ENCODE measurements around the gene SAMD10. TPM values are rescaled to one million over a fixed set of nuclear protein-coding genes. Genes with fewer than 3 reads are reported as not detected.

Gene SAMD10
- total and polyA plus RNA-seq, 4 donors: 2.3 to 6.8 (median 5.6) TPM

DNA sequence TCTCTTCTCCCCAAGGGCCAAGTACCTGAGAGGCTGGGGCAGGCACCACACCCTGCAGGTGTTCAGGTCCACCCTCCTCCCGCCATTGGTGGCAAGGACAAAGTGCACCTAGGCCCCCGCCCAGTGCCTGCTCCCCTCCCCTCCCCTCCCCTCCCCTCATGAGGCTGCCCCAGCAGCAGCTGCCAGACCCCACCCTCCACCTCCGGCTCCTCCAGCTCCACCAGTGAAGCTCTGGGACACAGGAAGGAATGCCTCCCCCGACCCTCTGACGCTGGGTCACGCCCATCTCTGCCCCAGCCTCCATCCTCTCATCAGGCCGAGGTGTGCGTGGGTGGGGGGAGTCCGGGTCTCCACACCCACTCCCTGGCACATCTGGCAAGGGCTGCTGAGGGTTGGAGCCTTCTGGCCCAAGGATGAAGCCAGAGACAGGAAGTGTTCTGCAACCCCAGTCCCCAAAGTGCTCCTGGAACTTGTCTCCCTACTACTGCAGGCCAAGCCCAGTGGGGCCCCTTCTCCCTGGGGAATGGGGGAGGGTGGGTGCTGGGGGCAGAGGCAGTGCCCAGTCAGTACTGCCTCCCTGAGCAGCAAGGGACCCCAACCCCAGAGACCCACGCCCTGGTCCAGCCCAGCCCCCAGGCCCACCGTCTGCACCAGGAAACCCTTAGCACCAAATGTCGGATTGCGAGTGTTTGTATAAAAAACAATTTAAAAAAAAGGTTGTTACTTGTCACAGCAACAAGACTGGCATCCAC, 21.6 kb downstream of the SAMD10 start:
- H3K4me1 ChIP-seq (ENCODE audit: control insufficient read depth in 5 of 5, insufficient read depth in 5 of 5, low read length in 5 of 5): peaks cover 0 to 26% (median 16%) of the 10 kb centered on the region in 5 donors
- TF ChIP-seq, protein P1, sequence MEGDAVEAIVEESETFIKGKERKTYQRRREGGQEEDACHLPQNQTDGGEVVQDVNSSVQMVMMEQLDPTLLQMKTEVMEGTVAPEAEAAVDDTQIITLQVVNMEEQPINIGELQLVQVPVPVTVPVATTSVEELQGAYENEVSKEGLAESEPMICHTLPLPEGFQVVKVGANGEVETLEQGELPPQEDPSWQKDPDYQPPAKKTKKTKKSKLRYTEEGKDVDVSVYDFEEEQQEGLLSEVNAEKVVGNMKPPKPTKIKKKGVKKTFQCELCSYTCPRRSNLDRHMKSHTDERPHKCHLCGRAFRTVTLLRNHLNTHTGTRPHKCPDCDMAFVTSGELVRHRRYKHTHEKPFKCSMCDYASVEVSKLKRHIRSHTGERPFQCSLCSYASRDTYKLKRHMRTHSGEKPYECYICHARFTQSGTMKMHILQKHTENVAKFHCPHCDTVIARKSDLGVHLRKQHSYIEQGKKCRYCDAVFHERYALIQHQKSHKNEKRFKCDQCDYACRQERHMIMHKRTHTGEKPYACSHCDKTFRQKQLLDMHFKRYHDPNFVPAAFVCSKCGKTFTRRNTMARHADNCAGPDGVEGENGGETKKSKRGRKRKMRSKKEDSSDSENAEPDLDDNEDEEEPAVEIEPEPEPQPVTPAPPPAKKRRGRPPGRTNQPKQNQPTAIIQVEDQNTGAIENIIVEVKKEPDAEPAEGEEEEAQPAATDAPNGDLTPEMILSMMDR (IDR thresholded peaks at IDR 0.05; ENCODE audit: control extremely low read depth, extremely low read depth): no peak
- H3K36me3 ChIP-seq (ENCODE audit: control insufficient read depth in 4 of 4, insufficient read depth in 4 of 4, low read length in 4 of 4): peaks cover 0 to 33% (median 16%) of the 10 kb centered on the region in 4 donors
- no peak overlapping the region for H3K4me3 ChIP-seq
- no peak overlapping the region for H3K9ac ChIP-seq (ENCODE audit: insufficient read depth in 1 of 2, low read length in 2 of 2)
- no peak for ATAC-seq (ENCODE audit: insufficient read depth, low FRiP score)
- peak in 1 of 3 donors; percentile 38 for DNase-seq
- 46 to 58% methylated on average over 11 to 13 of the region's 13 CpGs for WGBS, 2 donors
- H3K27me3 ChIP-seq (ENCODE audit: control insufficient read depth in 3 of 3, insufficient read depth in 3 of 3, low read length in 2 of 3): no peaks in the 10 kb centered on the region
- no peaks in the 10 kb centered on the region for H3K9me3 ChIP-seq (ENCODE audit: control insufficient read depth in 4 of 4, insufficient read depth in 3 of 4, low read length in 3 of 4)
- peak overlapping the region; percentile 17 to 65 for H3K27ac ChIP-seq (ENCODE audit: low read depth in 1 of 2, low read length in 1 of 2)

DNA sequence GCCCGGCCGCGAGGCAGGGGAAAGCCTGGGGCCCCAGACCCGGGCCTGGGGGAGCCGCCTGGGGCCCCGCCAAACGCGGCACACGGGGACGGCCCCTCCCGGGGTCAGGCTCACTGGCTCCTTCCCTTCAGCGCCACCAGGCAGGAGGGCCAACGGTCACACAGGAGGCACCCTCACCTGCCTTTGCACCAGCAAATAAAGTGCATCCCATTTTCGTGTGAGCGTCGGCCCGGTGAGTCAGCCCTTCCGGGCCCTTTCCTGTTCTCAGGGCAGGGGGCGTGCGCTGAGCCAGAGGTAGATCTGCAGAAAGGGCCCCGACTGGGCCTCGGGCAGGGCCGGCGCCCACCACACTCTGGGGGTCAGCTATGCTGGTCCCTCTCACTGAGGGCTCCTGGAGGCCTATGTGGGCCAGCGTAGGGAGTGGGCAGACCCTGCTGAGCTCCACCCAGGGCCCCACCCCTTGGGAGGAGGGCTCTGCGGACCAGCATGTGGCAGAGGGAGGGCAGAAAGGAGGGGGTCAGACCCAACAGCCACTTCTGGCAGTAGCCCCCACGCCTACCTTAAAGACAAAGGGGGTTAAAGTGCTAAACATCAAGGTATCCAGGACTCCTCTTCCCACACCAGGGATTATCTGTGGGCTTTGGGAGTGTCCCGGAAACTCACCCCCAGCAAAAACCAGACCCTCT, 22.3 kb downstream of the SAMD10 start:
- Histone ChIP-seq H3K4me1 (ENCODE audit: control insufficient read depth in 5 of 5, insufficient read depth in 5 of 5, low read length in 5 of 5) (peaks cover 0 to 26% (median 21%) of the 10 kb centered on the region in 5 donors), H3K27me3 (ENCODE audit: control insufficient read depth in 3 of 3, insufficient read depth in 3 of 3, low read length in 2 of 3) (no peaks in the 10 kb centered on the region), H3K4me3 (no peak overlapping the region), H3K27ac (ENCODE audit: low read depth in 1 of 2, low read length in 1 of 2) (peak overlapping the region; percentile 17 to 65), H3K9ac (ENCODE audit: insufficient read depth in 1 of 2, low read length in 2 of 2) (no peak overlapping the region), H3K36me3 (ENCODE audit: control insufficient read depth in 4 of 4, insufficient read depth in 4 of 4, low read length in 4 of 4) (peaks cover 0 to 25% (median 13%) of the 10 kb centered on the region in 4 donors), H3K9me3 (ENCODE audit: control insufficient read depth in 4 of 4, insufficient read depth in 3 of 4, low read length in 3 of 4) (no peaks in the 10 kb centered on the region)
- WGBS, 2 donors: 4 to 5% methylated on average over 28 of the region's 28 CpGs
- DNase-seq (peak in 2 of 3 donors; percentile 51 to 60), ATAC-seq (ENCODE audit: insufficient read depth, low FRiP score) (peak; percentile 14)
- TF ChIP-seq, protein P1 (IDR thresholded peaks at IDR 0.05; ENCODE audit: control extremely low read depth, extremely low read depth): no peak

GRCh38 chr20:63956664-63957003, 22.8 kb downstream of the SAMD10 start:
- no peak for DNase-seq
- 0 to 1% methylated on average over 15 of the region's 15 CpGs for WGBS, 2 donors
- Histone ChIP-seq H3K36me3 (ENCODE audit: control insufficient read depth in 4 of 4, insufficient read depth in 4 of 4, low read length in 4 of 4) (peaks cover 0 to 24% (median 11%) of the 10 kb centered on the region in 4 donors), H3K4me3 (peak overlapping the region; percentile 38), H3K27ac (ENCODE audit: low read depth in 1 of 2, low read length in 1 of 2) (peak overlapping the region in 1 of 2 donors; percentile 26), H3K4me1 (ENCODE audit: control insufficient read depth in 5 of 5, insufficient read depth in 5 of 5, low read length in 5 of 5) (peaks cover 0 to 30% (median 24%) of the 10 kb centered on the region in 5 donors), H3K27me3 (ENCODE audit: control insufficient read depth in 3 of 3, insufficient read depth in 3 of 3, low read length in 2 of 3) (no peaks in the 10 kb centered on the region), H3K9ac (ENCODE audit: insufficient read depth in 1 of 2, low read length in 2 of 2) (no peak overlapping the region), H3K9me3 (ENCODE audit: control insufficient read depth in 4 of 4, insufficient read depth in 3 of 4, low read length in 3 of 4) (no peaks in the 10 kb centered on the region)
- ATAC-seq (ENCODE audit: insufficient read depth, low FRiP score): no peak
- TF ChIP-seq, protein P1 (IDR thresholded peaks at IDR 0.05; ENCODE audit: control extremely low read depth, extremely low read depth): no peak

Data from lung (tissue), 12 donors.